ENCODE results near the gene MS4A6E.
"Not testable (repeated sequence)": the region's sequence is repeated elsewhere in the genome, so short reads cannot be mapped to it uniquely, and the experiment has no call there.

Gene MS4A6E

GRCh38 chr11:60336767-60337391, 9.8 kb downstream of the MS4A6E start:
- DNase-seq, result no peak

- DNase-seq, result no peak
Observed at GRCh38 chr11:60338053-60338452, 11.0 kb downstream of the MS4A6E start.

- DNase-seq, result no peak
Observed at GRCh38 chr11:60339356-60339755, 12.3 kb downstream of the MS4A6E start.

GRCh38 chr11:60343094-60343704, 16.1 kb downstream of the MS4A6E start:
- no peak for DNase-seq

GRCh38 chr11:60344146-60344545, 17.1 kb downstream of the MS4A6E start:
- DNase-seq, result peak in 1 of 2 experiments; percentile 41

- no peak for DNase-seq
Observed at GRCh38 chr11:60345489-60345888, 18.4 kb downstream of the MS4A6E start.

GRCh38 chr11:60347084-60347797, 20.2 kb downstream of the MS4A6E start:
- no peak for DNase-seq

GRCh38 chr11:60348116-60348515, 21.1 kb downstream of the MS4A6E start:
- no peak for DNase-seq

- DNase-seq, result no peak
Observed at GRCh38 chr11:60349990-60350389, 22.9 kb downstream of the MS4A6E start.

GRCh38 chr11:60357771-60358170, 30.7 kb downstream of the MS4A6E start:
- DNase-seq, result no peak

- no peak for DNase-seq
Observed at GRCh38 chr11:60360621-60361020, 33.6 kb downstream of the MS4A6E start.

GRCh38 chr11:60362241-60362640, 35.2 kb downstream of the MS4A6E start:
- DNase-seq, result no peak

- DNase-seq, result no peak
Observed at GRCh38 chr11:60363542-60364470, 36.8 kb downstream of the MS4A6E start.

- DNase-seq, result not testable (repeated sequence)
Observed at GRCh38 chr11:60366262-60366904, 39.3 kb downstream of the MS4A6E start.

GRCh38 chr11:60367009-60367408, 40.0 kb downstream of the MS4A6E start:
- DNase-seq, result no peak

- no peak for DNase-seq
Observed at GRCh38 chr11:60367896-60368295, 40.8 kb downstream of the MS4A6E start.

- DNase-seq, result no peak
Observed at GRCh38 chr11:60370252-60370810, 43.3 kb downstream of the MS4A6E start.

- DNase-seq, result no peak
Observed at GRCh38 chr11:60370811-60371298, 43.8 kb downstream of the MS4A6E start.

GRCh38 chr11:60371386-60371785, 44.3 kb downstream of the MS4A6E start:
- DNase-seq, result no peak

- DNase-seq, result no peak
Observed at GRCh38 chr11:60371854-60372253, 44.8 kb downstream of the MS4A6E start.

- no peak for DNase-seq
Observed at GRCh38 chr11:60372767-60373166, 45.7 kb downstream of the MS4A6E start.

- no peak for DNase-seq
Observed at GRCh38 chr11:60375316-60375715, 48.3 kb downstream of the MS4A6E start.
